OCI-LY1 (cell line): ENCODE data around the gene SOCS4.

Source experiments
- H2AFZ ChIP-seq: fragments of 200-600 bp; sonication (generic), shearing (Covaris generic); 2 replicates; pipeline ENCODE4 v1.6.0; 2014; ENCODE audit warnings: antibody characterized with exemption, mild to moderate bottlenecking, low read length
- H3F3A ChIP-seq: fragments of 200-600 bp; sonication (generic), shearing (Covaris generic); 2 replicates; pipeline ENCODE4 v1.6.0; 2014; ENCODE audit warnings: mild to moderate bottlenecking, antibody characterized with exemption, low read length, moderate library complexity; ENCODE audit not compliant: insufficient read depth
- H3K27ac ChIP-seq: fragments of 200-600 bp; sonication (generic); 2 replicates; pipeline ENCODE4 v1.5.1; 2014; ENCODE audit warnings: low read length, mixed run types, mild to moderate bottlenecking, low read depth; ENCODE audit not compliant: poor library complexity, severe bottlenecking
- H3K27me3 ChIP-seq: fragments of 200-600 bp; sonication (generic); 2 replicates; pipeline ENCODE4 v1.6.0; 2014; ENCODE audit warnings: antibody characterized with exemption, mild to moderate bottlenecking, low read length, moderate library complexity; ENCODE audit not compliant: insufficient read depth
- H3K36me3 ChIP-seq: fragments of 200-600 bp; sonication (generic); 2 replicates; pipeline ENCODE4 v1.6.1; 2014; ENCODE audit warnings: mild to moderate bottlenecking, antibody characterized with exemption, low read length, moderate library complexity, mixed read lengths; ENCODE audit not compliant: insufficient read depth
- H3K4me1 ChIP-seq: fragments of 200-600 bp; sonication (generic); 2 replicates; pipeline ENCODE4 v1.5.1; 2014; ENCODE audit warnings: mild to moderate bottlenecking, low read length, moderate library complexity; ENCODE audit not compliant: insufficient read depth, severe bottlenecking
- H3K4me2 ChIP-seq: fragments of 200-600 bp; sonication (generic), shearing (Covaris generic); 2 replicates; pipeline ENCODE4 v1.6.1; 2014; ENCODE audit warnings: low read length
- H3K4me3 ChIP-seq: fragments of 200-600 bp; sonication (generic); 2 replicates; pipeline ENCODE4 v1.5.1; 2014; ENCODE audit warnings: low read length, low read depth, mild to moderate bottlenecking, mixed read lengths; ENCODE audit not compliant: poor library complexity, severe bottlenecking
- H3K79me2 ChIP-seq: fragments of 200-600 bp; shearing (Covaris generic); 2 replicates; pipeline ENCODE4 v1.6.1; 2016; ENCODE audit warnings: mixed run types, low read length, mixed read lengths; ENCODE audit not compliant: insufficient read depth
- H3K9ac ChIP-seq: fragments of 200-600 bp; sonication (generic), shearing (Covaris generic); 2 replicates; pipeline ENCODE4 v1.6.1; 2014; ENCODE audit warnings: mild to moderate bottlenecking, low read length, mixed read lengths
- H3K9me2 ChIP-seq: fragments of 200-600 bp; sonication (generic), shearing (Covaris generic); 2 replicates; pipeline ENCODE4 v1.6.1; 2014; ENCODE audit warnings: low read depth, mild to moderate bottlenecking, low read length, mixed read lengths
- H3K9me3 ChIP-seq: fragments of 200-600 bp; shearing (Covaris generic); 2 replicates; pipeline ENCODE4 v1.6.1; 2014; ENCODE audit warnings: low read length, mixed read lengths
- H4K20me1 ChIP-seq: fragments of 200-600 bp; sonication (generic), shearing (Covaris generic); 2 replicates; pipeline ENCODE4 v1.6.0; 2016; ENCODE audit warnings: mild to moderate bottlenecking, low read length; ENCODE audit not compliant: insufficient read depth
- CTCF ChIP-seq: fragments of 200-600 bp; sonication (generic), shearing (Covaris generic); IDR thresholded peaks from 2 replicates; pipeline ENCODE4 v1.5.1; 2017; ENCODE audit warnings: mild to moderate bottlenecking, antibody characterized with exemption, low read length, moderate library complexity, mixed read lengths
- EZH2 ChIP-seq: fragments of 200-600 bp; sonication (generic), shearing (Covaris generic); IDR thresholded peaks from 2 replicates; pipeline ENCODE4 v1.8.0; 2017; ENCODE audit warnings: borderline replicate concordance, mixed run types, mild to moderate bottlenecking, antibody characterized with exemption, low read length, moderate library complexity, mixed read lengths

SOCS4 gene

GRCh38 chr14:55070981-55071411 is 44.0 kb downstream of the SOCS4 start:
- Histone ChIP-seq H3K27ac (no peak overlapping the region), H2AFZ (no peak overlapping the region), H4K20me1 (no peaks in the 10 kb centered on the region), H3K27me3 (no peaks in the 10 kb centered on the region), H3K36me3 (peaks cover 7% of the 10 kb centered on the region; the same call in 1 of the 2 replicates), H3K4me2 (no peak overlapping the region), H3K9ac (no peak overlapping the region), H3K79me2 (no peaks in the 10 kb centered on the region), H3F3A (no peaks in the 10 kb centered on the region), H3K4me3 (no peak overlapping the region), H3K4me1 (peaks cover 25% of the 10 kb centered on the region), H3K9me2 (no peaks in the 10 kb centered on the region), H3K9me3 (no peaks in the 10 kb centered on the region)
- TF ChIP-seq EZH2 (no peak), CTCF (no peak)

- Histone ChIP-seq H3K36me3 (no peaks in the 10 kb centered on the region), H3K4me3 (no peak overlapping the region), H3K9me2 (no peaks in the 10 kb centered on the region), H3K9ac (no peak overlapping the region), H3K27ac (no peak overlapping the region), H3K27me3 (no peaks in the 10 kb centered on the region), H2AFZ (no peak overlapping the region), H3F3A (no peaks in the 10 kb centered on the region), H3K4me2 (peak overlapping the region; percentile 4; the same call in 1 of the 2 replicates), H4K20me1 (no peaks in the 10 kb centered on the region), H3K4me1 (peaks cover 25% of the 10 kb centered on the region), H3K9me3 (no peaks in the 10 kb centered on the region), H3K79me2 (no peaks in the 10 kb centered on the region)
- TF ChIP-seq EZH2 (no peak), CTCF (no peak)
Observed at GRCh38 chr14:55071870-55072640, 45.0 kb downstream of the SOCS4 start.

- no peaks in the 10 kb centered on the region for H3K79me2 ChIP-seq
- H3K4me1 ChIP-seq = peaks cover 25% of the 10 kb centered on the region
- H3K9me2 ChIP-seq = no peaks in the 10 kb centered on the region
- no peak overlapping the region for H3K4me2 ChIP-seq
- no peaks in the 10 kb centered on the region for H3K36me3 ChIP-seq
- H3K27me3 ChIP-seq = no peaks in the 10 kb centered on the region
- H4K20me1 ChIP-seq = no peaks in the 10 kb centered on the region
- no peaks in the 10 kb centered on the region for H3K9me3 ChIP-seq
- TF ChIP-seq EZH2 = no peak
- no peak for TF ChIP-seq CTCF
- H3F3A ChIP-seq = no peaks in the 10 kb centered on the region
- H2AFZ ChIP-seq = no peak overlapping the region
- H3K4me3 ChIP-seq = no peak overlapping the region
- H3K9ac ChIP-seq = no peak overlapping the region
- no peak overlapping the region for H3K27ac ChIP-seq
Observed at GRCh38 chr14:55073856-55074255, 46.8 kb downstream of the SOCS4 start.
